Measurements from ENCODE around the gene RALGDS.
"Not testable (repeated sequence)": the region's sequence is repeated elsewhere in the genome, so short reads cannot be mapped to it uniquely, and the experiment has no call there.

The RALGDS gene

GRCh38 chr9:133103987-133104505 lies 17.0 kb downstream of the RALGDS start:
- no peak for DNase-seq

- DNase-seq, result no peak
These were observed 17.7 kb downstream of the RALGDS start for GRCh38 chr9:133103183-133103986.

- DNase-seq, result no peak
These were observed 18.6 kb downstream of the RALGDS start for GRCh38 chr9:133102190-133103021.

- DNase-seq, result no peak
These were observed 19.5 kb downstream of the RALGDS start for GRCh38 chr9:133101356-133102189.

- DNase-seq, result no peak
These were observed 20.3 kb downstream of the RALGDS start for GRCh38 chr9:133100506-133101355.

GRCh38 chr9:133099726-133100505 lies 21.1 kb downstream of the RALGDS start:
- DNase-seq, result no peak

GRCh38 chr9:133098871-133099270 lies 22.2 kb downstream of the RALGDS start:
- no peak for DNase-seq

GRCh38 chr9:133098104-133098754 lies 22.8 kb downstream of the RALGDS start:
- no peak for DNase-seq

- no peak for DNase-seq
These were observed 26.1 kb downstream of the RALGDS start for GRCh38 chr9:133094842-133095393.

- not testable (repeated sequence) for DNase-seq
These were observed 26.7 kb downstream of the RALGDS start for GRCh38 chr9:133094351-133094750.

GRCh38 chr9:133090752-133091385 lies 30.2 kb downstream of the RALGDS start:
- DNase-seq, result no peak

GRCh38 chr9:133090187-133090586 lies 30.9 kb downstream of the RALGDS start:
- DNase-seq, result no peak

- DNase-seq, result peak; percentile 7
These were observed 31.8 kb downstream of the RALGDS start for GRCh38 chr9:133089271-133089671.

GRCh38 chr9:133088756-133089155 lies 32.3 kb downstream of the RALGDS start:
- no peak for DNase-seq

GRCh38 chr9:133088146-133088750 lies 32.8 kb downstream of the RALGDS start:
- DNase-seq, result no peak

- DNase-seq, result no peak
These were observed 33.5 kb downstream of the RALGDS start for GRCh38 chr9:133087429-133088145.

GRCh38 chr9:133086894-133087293 lies 34.1 kb downstream of the RALGDS start:
- no peak for DNase-seq

- not testable (repeated sequence) for DNase-seq
These were observed 34.7 kb downstream of the RALGDS start for GRCh38 chr9:133086212-133086860.

All from DMS153 (cell line).